ENCODE measurements around the gene CEP295NL. TPM values are rescaled to one million over a fixed set of nuclear protein-coding genes. Genes with fewer than 3 reads are reported as not detected.

CEP295NL gene
- polyA plus RNA-seq, 3 donors: 0.38 to 0.81 TPM; not detected in 1

DNA sequence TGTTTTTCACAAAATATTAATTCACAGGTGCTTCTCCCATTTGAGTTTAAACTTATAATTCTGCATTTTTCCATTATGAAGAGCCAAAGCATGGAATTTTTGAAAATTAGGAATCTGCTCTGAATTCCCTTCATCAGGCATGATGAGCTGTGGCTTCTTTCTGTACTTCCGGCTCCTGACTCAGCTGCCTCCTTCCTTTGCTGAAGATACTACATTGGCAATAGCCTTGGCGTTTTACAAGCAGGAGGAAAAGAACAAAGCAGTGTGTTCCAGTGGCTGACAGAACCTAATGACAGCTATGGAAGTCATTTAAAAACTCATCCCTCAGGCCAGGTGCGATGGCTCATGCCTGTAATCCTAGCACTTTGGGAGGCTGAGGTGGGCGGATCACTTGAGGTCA lies 44.0 kb downstream of the CEP295NL start:
- peaks cover 16 to 30% of the 10 kb centered on the region in 2 donors for H3K4me1 ChIP-seq (ENCODE audit: control insufficient read depth in 1 of 2, insufficient read depth in 2 of 2, low read length in 2 of 2)
- Mint-ChIP-seq H3K4me1 (peaks cover 21% of the 10 kb centered on the region), H3K27ac (peak overlapping the region in 2 of 7 donors; percentile 4 to 54), H3K27me3 (ENCODE audit: low read depth in 3 of 3) (peaks cover 1 to 3% (median 2%) of the 10 kb centered on the region in 3 donors), H3K4me3 (no peak overlapping the region), H3K9me3 (no peaks in the 10 kb centered on the region), H3K36me3 (peaks cover 63 to 81% of the 10 kb centered on the region in 2 donors)
- H2AFZ ChIP-seq (ENCODE audit: insufficient read depth, low read depth, low read length, poor library complexity, severe bottlenecking): no peak overlapping the region
- H3K9ac ChIP-seq (ENCODE audit: insufficient read depth, low read length, poor library complexity, severe bottlenecking): no peak overlapping the region
- H3K27me3 ChIP-seq (ENCODE audit: control insufficient read depth in 2 of 2, insufficient read depth in 2 of 2, low read length in 2 of 2): no peaks in the 10 kb centered on the region
- H3K36me3 ChIP-seq (replicated peaks in 1 of 2; ENCODE audit: control insufficient read depth in 1 of 2, insufficient read depth in 2 of 2, low read length in 2 of 2): peaks cover 53 to 66% of the 10 kb centered on the region in 2 donors
- TF ChIP-seq, protein P1, sequence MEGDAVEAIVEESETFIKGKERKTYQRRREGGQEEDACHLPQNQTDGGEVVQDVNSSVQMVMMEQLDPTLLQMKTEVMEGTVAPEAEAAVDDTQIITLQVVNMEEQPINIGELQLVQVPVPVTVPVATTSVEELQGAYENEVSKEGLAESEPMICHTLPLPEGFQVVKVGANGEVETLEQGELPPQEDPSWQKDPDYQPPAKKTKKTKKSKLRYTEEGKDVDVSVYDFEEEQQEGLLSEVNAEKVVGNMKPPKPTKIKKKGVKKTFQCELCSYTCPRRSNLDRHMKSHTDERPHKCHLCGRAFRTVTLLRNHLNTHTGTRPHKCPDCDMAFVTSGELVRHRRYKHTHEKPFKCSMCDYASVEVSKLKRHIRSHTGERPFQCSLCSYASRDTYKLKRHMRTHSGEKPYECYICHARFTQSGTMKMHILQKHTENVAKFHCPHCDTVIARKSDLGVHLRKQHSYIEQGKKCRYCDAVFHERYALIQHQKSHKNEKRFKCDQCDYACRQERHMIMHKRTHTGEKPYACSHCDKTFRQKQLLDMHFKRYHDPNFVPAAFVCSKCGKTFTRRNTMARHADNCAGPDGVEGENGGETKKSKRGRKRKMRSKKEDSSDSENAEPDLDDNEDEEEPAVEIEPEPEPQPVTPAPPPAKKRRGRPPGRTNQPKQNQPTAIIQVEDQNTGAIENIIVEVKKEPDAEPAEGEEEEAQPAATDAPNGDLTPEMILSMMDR (IDR thresholded peaks at IDR 0.05): no peak
- H3K4me2 ChIP-seq (replicated peaks; ENCODE audit: extremely low read depth, low read length, poor library complexity, severe bottlenecking): no peak overlapping the region
- no peak overlapping the region for H3K27ac ChIP-seq (ENCODE audit: low read depth in 1 of 2, low read length in 2 of 2)
- 100% methylated on average over 3 of the region's 4 CpGs for WGBS (ENCODE audit: insufficient coverage)
- intact Hi-C loops (cut with micrococcal nuclease): no loop called here
- H3K79me2 ChIP-seq (ENCODE audit: insufficient read depth, low read length): peaks cover 14% of the 10 kb centered on the region
- DNase-seq: no peak
- no peaks in the 10 kb centered on the region for H3K9me3 ChIP-seq (replicated peaks in 1 of 2; ENCODE audit: control insufficient read depth in 1 of 2, insufficient read depth in 1 of 2, low read length in 2 of 2)
- no peak overlapping the region for H3K4me3 ChIP-seq (replicated peaks in 1 of 3; ENCODE audit: low read depth in 2 of 3, low read length in 3 of 3)
- peaks cover 81% of the 10 kb centered on the region for H4K20me1 ChIP-seq (ENCODE audit: insufficient read depth, low read length)

DNA sequence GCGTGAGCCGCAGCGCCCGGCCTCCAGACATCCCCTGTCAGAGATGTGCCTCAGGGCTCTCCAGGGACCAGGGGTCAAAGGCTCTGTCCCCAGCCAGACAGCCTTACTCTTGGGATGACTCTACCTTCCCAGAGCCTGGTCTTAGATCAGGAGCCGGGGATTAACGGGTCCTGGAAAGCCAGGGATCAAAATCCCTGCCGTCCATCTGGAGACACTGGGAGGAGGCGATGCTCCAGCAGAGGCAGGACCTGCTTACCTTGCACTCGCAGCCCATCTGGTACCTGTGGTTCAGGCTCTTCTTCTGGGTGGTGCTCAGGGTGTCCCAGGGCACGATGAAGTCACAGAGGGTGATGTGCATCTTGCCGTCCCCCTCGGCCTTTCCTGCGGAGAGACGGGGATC lies 45.7 kb downstream of the CEP295NL start:
- DNase-seq: no peak
- Mint-ChIP-seq H3K36me3 (peaks cover 71 to 89% of the 10 kb centered on the region in 2 donors), H3K9me3 (no peaks in the 10 kb centered on the region), H3K27me3 (ENCODE audit: low read depth in 3 of 3) (peaks cover 1 to 3% (median 2%) of the 10 kb centered on the region in 3 donors), H3K27ac (peak overlapping the region in 2 of 7 donors; percentile 4 to 53), H3K4me3 (no peak overlapping the region), H3K4me1 (peaks cover 10% of the 10 kb centered on the region)
- Histone ChIP-seq H3K4me3 (replicated peaks in 1 of 3; ENCODE audit: low read depth in 2 of 3, low read length in 3 of 3) (no peak overlapping the region), H3K9me3 (replicated peaks in 1 of 2; ENCODE audit: control insufficient read depth in 1 of 2, insufficient read depth in 1 of 2, low read length in 2 of 2) (no peaks in the 10 kb centered on the region), H2AFZ (ENCODE audit: insufficient read depth, low read depth, low read length, poor library complexity, severe bottlenecking) (no peak overlapping the region), H3K4me1 (ENCODE audit: control insufficient read depth in 1 of 2, insufficient read depth in 2 of 2, low read length in 2 of 2) (peaks cover 8 to 12% of the 10 kb centered on the region in 2 donors), H3K4me2 (replicated peaks; ENCODE audit: extremely low read depth, low read length, poor library complexity, severe bottlenecking) (no peak overlapping the region), H3K79me2 (ENCODE audit: insufficient read depth, low read length) (peaks cover 6% of the 10 kb centered on the region), H3K27ac (ENCODE audit: low read depth in 1 of 2, low read length in 2 of 2) (peak overlapping the region in 1 of 2 donors; percentile 14), H3K36me3 (replicated peaks in 1 of 2; ENCODE audit: control insufficient read depth in 1 of 2, insufficient read depth in 2 of 2, low read length in 2 of 2) (peaks cover 64 to 76% of the 10 kb centered on the region in 2 donors), H3K9ac (ENCODE audit: insufficient read depth, low read length, poor library complexity, severe bottlenecking) (no peak overlapping the region), H4K20me1 (ENCODE audit: insufficient read depth, low read length) (peaks cover 82% of the 10 kb centered on the region), H3K27me3 (ENCODE audit: control insufficient read depth in 2 of 2, insufficient read depth in 2 of 2, low read length in 2 of 2) (no peaks in the 10 kb centered on the region)
- intact Hi-C loops (cut with micrococcal nuclease): no loop called here
- 98% methylated on average over 14 of the region's 14 CpGs for WGBS (ENCODE audit: insufficient coverage)
- TF ChIP-seq, protein P1 (IDR thresholded peaks at IDR 0.05): no peak

Data from CD14-positive monocyte (primary cell).